ENCODE results near the gene SNX14. TPM values are rescaled to one million over a fixed set of nuclear protein-coding genes. Genes with fewer than 3 reads are reported as not detected.
"Not testable (repeated sequence)": the region's sequence is repeated elsewhere in the genome, so short reads cannot be mapped to it uniquely, and the experiment has no call there.

Gene SNX14
- total RNA-seq, 5 donors from 2014 or later (not counting 1 experiment from before 2014, with no cell fraction given), result 46.3 to 63.3 (median 53.7) TPM

GRCh38 chr6:85568411-85568810 is 25.2 kb downstream of the SNX14 start:
- POLR2A ChIA-PET, result no interaction called here
- Mint-ChIP-seq H3K27ac (no peak overlapping the region), H3K4me3 (no peak overlapping the region)

GRCh38 chr6:85565736-85566135 is 27.9 kb downstream of the SNX14 start:
- ATAC-seq (replicated peaks in 1 of 4) (no peak), DNase-seq (no peak)
- no peaks in the 10 kb centered on the region for H3K27me3 ChIP-seq (replicated peaks in 1 of 2; ENCODE audit: control insufficient read depth in 2 of 2, extremely low read depth in 1 of 2, insufficient read depth in 2 of 2, low read length in 1 of 2)
- WGBS (ENCODE audit: insufficient coverage), result no CpG with 5 or more reads among the region's 1 CpG
- ChIA-PET POLR2A (interaction anchor here in 1 of 2 donors (0.7 kb wide), 1 partner anchor 20 kb away, joined by 7 read pairs; no protein-coding TSS in a partner anchor), CTCF (no interaction called here)
- peaks cover 0 to 23% of the 10 kb centered on the region in 2 donors for H3K36me3 ChIP-seq (ENCODE audit: control insufficient read depth in 2 of 2, extremely low read depth in 1 of 2, insufficient read depth in 1 of 2, low read length in 1 of 2)
- no peaks in the 10 kb centered on the region for H3K9me3 Mint-ChIP-seq
- H3K4me1 ChIP-seq (ENCODE audit: control insufficient read depth in 1 of 2, extremely low read depth in 1 of 2, insufficient read depth in 2 of 2, low read length in 2 of 2), result no peaks in the 10 kb centered on the region
- no peaks in the 10 kb centered on the region for H3K27me3 Mint-ChIP-seq
- H3K27ac Mint-ChIP-seq, result no peak overlapping the region
- no peak overlapping the region for H3K4me3 Mint-ChIP-seq
- peaks cover 0 to 4% (median 0%) of the 10 kb centered on the region in 3 donors for H3K4me1 Mint-ChIP-seq
- peaks cover 48% of the 10 kb centered on the region for H3K36me3 Mint-ChIP-seq
- H3K4me3 ChIP-seq (ENCODE audit: control insufficient read depth in 1 of 2, extremely low read depth in 1 of 2, low read length in 1 of 2), result no peak overlapping the region
- no peak overlapping the region for H3K27ac ChIP-seq (ENCODE audit: low read length)
- H3K9me3 ChIP-seq, result no peaks in the 10 kb centered on the region

More at GRCh38 chr6:85568411-85568810, 25.2 kb downstream of the SNX14 start:
- WGBS (ENCODE audit: insufficient coverage), result no CpG with 5 or more reads among the region's 6 CpGs
- CTCF ChIA-PET, result no interaction called here
- no peaks in the 10 kb centered on the region for H3K27me3 ChIP-seq (replicated peaks in 1 of 2; ENCODE audit: control insufficient read depth in 2 of 2, extremely low read depth in 1 of 2, insufficient read depth in 2 of 2, low read length in 1 of 2)
- DNase-seq, result no peak
- peaks cover 62% of the 10 kb centered on the region for H3K36me3 Mint-ChIP-seq
- ATAC-seq (replicated peaks in 1 of 4), result no peak
- H3K36me3 ChIP-seq (ENCODE audit: control insufficient read depth in 2 of 2, extremely low read depth in 1 of 2, insufficient read depth in 1 of 2, low read length in 1 of 2), result peaks cover 0 to 24% of the 10 kb centered on the region in 2 donors
- no peaks in the 10 kb centered on the region for H3K4me1 ChIP-seq (ENCODE audit: control insufficient read depth in 1 of 2, extremely low read depth in 1 of 2, insufficient read depth in 2 of 2, low read length in 2 of 2)
- H3K27ac ChIP-seq (ENCODE audit: low read length), result no peak overlapping the region
- H3K27me3 Mint-ChIP-seq, result no peaks in the 10 kb centered on the region
- no peaks in the 10 kb centered on the region for H3K9me3 Mint-ChIP-seq
- H3K4me3 ChIP-seq (ENCODE audit: control insufficient read depth in 1 of 2, extremely low read depth in 1 of 2, low read length in 1 of 2), result no peak overlapping the region
- peaks cover 0 to 5% (median 0%) of the 10 kb centered on the region in 3 donors for H3K4me1 Mint-ChIP-seq
- no peaks in the 10 kb centered on the region for H3K9me3 ChIP-seq

- H3K4me1 ChIP-seq (ENCODE audit: control insufficient read depth in 1 of 2, extremely low read depth in 1 of 2, insufficient read depth in 2 of 2, low read length in 2 of 2), result not testable (repeated sequence)
Observed at GRCh38 chr6:85564223-85564622, 29.4 kb downstream of the SNX14 start.

GRCh38 chr6:85561750-85562357 is 31.8 kb downstream of the SNX14 start:
- no peaks in the 10 kb centered on the region for H3K27me3 Mint-ChIP-seq
- peaks cover 0 to 2% (median 0%) of the 10 kb centered on the region in 3 donors for H3K4me1 Mint-ChIP-seq
- ChIA-PET CTCF (interaction anchor here (0.7 to 0.8 kb wide), 2 partner anchors 13 to 38 kb away, joined by 3 read pairs; no protein-coding TSS in a partner anchor), POLR2A (no interaction called here)
- Histone ChIP-seq H3K9me3 (no peaks in the 10 kb centered on the region), H3K27me3 (replicated peaks in 1 of 2; ENCODE audit: control insufficient read depth in 2 of 2, extremely low read depth in 1 of 2, insufficient read depth in 2 of 2, low read length in 1 of 2) (no peaks in the 10 kb centered on the region), H3K4me3 (ENCODE audit: control insufficient read depth in 1 of 2, extremely low read depth in 1 of 2, low read length in 1 of 2) (no peak overlapping the region), H3K36me3 (ENCODE audit: control insufficient read depth in 2 of 2, extremely low read depth in 1 of 2, insufficient read depth in 1 of 2, low read length in 1 of 2) (peaks cover 0 to 9% of the 10 kb centered on the region in 2 donors), H3K4me1 (ENCODE audit: control insufficient read depth in 1 of 2, extremely low read depth in 1 of 2, insufficient read depth in 2 of 2, low read length in 2 of 2) (no peaks in the 10 kb centered on the region), H3K27ac (ENCODE audit: low read length) (no peak overlapping the region)
- H3K36me3 Mint-ChIP-seq, result peaks cover 46% of the 10 kb centered on the region
- no peaks in the 10 kb centered on the region for H3K9me3 Mint-ChIP-seq
- ATAC-seq (replicated peaks in 1 of 4) (no peak), DNase-seq (no peak)
- H3K4me3 Mint-ChIP-seq, result no peak overlapping the region
- WGBS (ENCODE audit: insufficient coverage), result no CpG with 5 or more reads among the region's 3 CpGs
- no peak overlapping the region for H3K27ac Mint-ChIP-seq

More at GRCh38 chr6:85564223-85564622, 29.4 kb downstream of the SNX14 start:
- CTCF ChIA-PET; H3K4me3 ChIP-seq (ENCODE audit: control insufficient read depth in 1 of 2, extremely low read depth in 1 of 2, low read length in 1 of 2); H3K27me3 Mint-ChIP-seq; H3K9me3 Mint-ChIP-seq; POLR2A ChIA-PET; H3K4me1 Mint-ChIP-seq; H3K27me3 ChIP-seq (replicated peaks in 1 of 2; ENCODE audit: control insufficient read depth in 2 of 2, extremely low read depth in 1 of 2, insufficient read depth in 2 of 2, low read length in 1 of 2); DNase-seq; H3K9me3 ChIP-seq; H3K27ac Mint-ChIP-seq; ATAC-seq (replicated peaks in 1 of 4); H3K4me3 Mint-ChIP-seq; H3K27ac ChIP-seq (ENCODE audit: low read length): not testable (repeated sequence)
- peaks cover 0 to 14% of the 10 kb centered on the region in 2 donors for H3K36me3 ChIP-seq (ENCODE audit: control insufficient read depth in 2 of 2, extremely low read depth in 1 of 2, insufficient read depth in 1 of 2, low read length in 1 of 2)
- WGBS (ENCODE audit: insufficient coverage), result no CpG with 5 or more reads among the region's 2 CpGs
- peaks cover 55% of the 10 kb centered on the region for H3K36me3 Mint-ChIP-seq

DNA sequence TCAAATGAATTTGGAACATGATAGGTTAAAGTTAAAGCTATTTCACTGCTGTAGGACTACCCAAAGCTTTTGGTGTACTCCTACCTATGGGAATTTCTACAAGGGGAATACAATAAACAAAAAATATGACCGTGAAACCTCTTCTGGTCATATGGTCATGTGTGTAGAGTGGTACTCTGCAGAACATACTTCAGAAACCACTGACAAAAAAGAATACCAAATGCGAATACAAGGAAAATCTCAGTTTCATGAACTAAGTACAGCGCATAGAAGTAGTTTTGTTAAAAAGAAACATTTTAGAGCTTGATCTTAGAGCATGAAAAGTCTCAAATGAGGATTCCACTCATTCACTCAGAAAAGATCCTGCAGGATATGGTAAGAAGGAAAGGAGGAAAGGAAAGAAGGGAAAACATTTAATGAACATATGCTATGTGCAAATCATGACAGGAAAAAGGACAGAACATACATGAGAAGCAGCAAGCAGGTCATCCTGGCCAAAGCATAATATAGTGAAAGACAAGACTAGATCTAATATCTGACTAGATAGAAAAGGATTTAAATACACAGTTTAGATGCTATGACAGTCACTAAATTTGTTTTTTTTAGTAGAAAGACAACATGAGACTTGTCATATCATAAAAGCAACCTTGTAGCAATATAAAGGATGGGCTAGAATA is 36.5 kb downstream of the SNX14 start:
- Histone ChIP-seq H3K27ac (ENCODE audit: low read length) (no peak overlapping the region), H3K4me3 (ENCODE audit: control insufficient read depth in 1 of 2, extremely low read depth in 1 of 2, low read length in 1 of 2) (no peak overlapping the region), H3K4me1 (ENCODE audit: control insufficient read depth in 1 of 2, extremely low read depth in 1 of 2, insufficient read depth in 2 of 2, low read length in 2 of 2) (no peaks in the 10 kb centered on the region), H3K27me3 (replicated peaks in 1 of 2; ENCODE audit: control insufficient read depth in 2 of 2, extremely low read depth in 1 of 2, insufficient read depth in 2 of 2, low read length in 1 of 2) (no peaks in the 10 kb centered on the region), H3K9me3 (no peaks in the 10 kb centered on the region), H3K36me3 (ENCODE audit: control insufficient read depth in 2 of 2, extremely low read depth in 1 of 2, insufficient read depth in 1 of 2, low read length in 1 of 2) (peaks cover 8 to 25% of the 10 kb centered on the region in 2 donors)
- Mint-ChIP-seq H3K27me3 (no peaks in the 10 kb centered on the region), H3K36me3 (peaks cover 41% of the 10 kb centered on the region), H3K9me3 (no peaks in the 10 kb centered on the region), H3K4me1 (peaks cover 0 to 2% (median 0%) of the 10 kb centered on the region in 3 donors), H3K27ac (no peak overlapping the region), H3K4me3 (no peak overlapping the region)
- no CpG with 5 or more reads among the region's 3 CpGs for WGBS (ENCODE audit: insufficient coverage)
- ATAC-seq (replicated peaks in 1 of 4), result no peak
- CTCF ChIA-PET, result no interaction called here
- POLR2A ChIA-PET, result no interaction called here
- DNase-seq, result no peak

- H3K36me3 ChIP-seq (ENCODE audit: control insufficient read depth in 2 of 2, extremely low read depth in 1 of 2, insufficient read depth in 1 of 2, low read length in 1 of 2), result peaks cover 8 to 35% of the 10 kb centered on the region in 2 donors
- H3K9me3 ChIP-seq, result no peaks in the 10 kb centered on the region
- peaks cover 0 to 4% (median 0%) of the 10 kb centered on the region in 3 donors for H3K9me3 Mint-ChIP-seq
- no peak overlapping the region for H3K27ac ChIP-seq (ENCODE audit: low read length)
- no peak overlapping the region for H3K4me3 ChIP-seq (ENCODE audit: control insufficient read depth in 1 of 2, extremely low read depth in 1 of 2, low read length in 1 of 2)
- peaks cover 0 to 2% (median 0%) of the 10 kb centered on the region in 3 donors for H3K4me1 Mint-ChIP-seq
- H3K36me3 Mint-ChIP-seq, result peaks cover 35% of the 10 kb centered on the region
- ChIA-PET POLR2A (no interaction called here), CTCF (no interaction called here)
- ATAC-seq (replicated peaks in 1 of 4) (no peak), DNase-seq (no peak)
- no peaks in the 10 kb centered on the region for H3K4me1 ChIP-seq (ENCODE audit: control insufficient read depth in 1 of 2, extremely low read depth in 1 of 2, insufficient read depth in 2 of 2, low read length in 2 of 2)
- no peaks in the 10 kb centered on the region for H3K27me3 ChIP-seq (replicated peaks in 1 of 2; ENCODE audit: control insufficient read depth in 2 of 2, extremely low read depth in 1 of 2, insufficient read depth in 2 of 2, low read length in 1 of 2)
- WGBS (ENCODE audit: insufficient coverage), result 100% methylated on average over 3 of the region's 3 CpGs
- no peaks in the 10 kb centered on the region for H3K27me3 Mint-ChIP-seq
- no peak overlapping the region for H3K27ac Mint-ChIP-seq
- H3K4me3 Mint-ChIP-seq, result no peak overlapping the region
Observed at GRCh38 chr6:85552652-85553051, 41.0 kb downstream of the SNX14 start.
